GM12878 (cell line): ENCODE results near the gene DPP6. TPM values are rescaled to one million over a fixed set of nuclear protein-coding genes. Genes with fewer than 3 reads are reported as not detected.

Experiments
- BCL3 ChIP-seq: IDR thresholded peaks from 2 replicates; pipeline ENCODE4 v1.6.1; 2011; ENCODE audit warnings: borderline replicate concordance, low read depth, mild to moderate bottlenecking, moderate library complexity, low read length; ENCODE audit not compliant: insufficient read depth, poor library complexity, severe bottlenecking
- CUX1 ChIP-seq: IDR thresholded peaks from 2 replicates; pipeline ENCODE4 v1.6.1; 2012; ENCODE audit warnings: improper control_type of control experiment, low read depth, low read length; ENCODE audit not compliant: insufficient replicate concordance
- LARP7 ChIP-seq: fragments of 450-650 bp; IDR thresholded peaks from 2 replicates; pipeline ENCODE4 v1.6.1; 2017; ENCODE audit warnings: mild to moderate bottlenecking
- NFYA ChIP-seq: IDR thresholded peaks from 2 replicates; pipeline ENCODE4 v1.6.1; 2011; ENCODE audit warnings: low read depth, mild to moderate bottlenecking, low read length, improper control_type of control experiment, borderline replicate concordance
- PAX8 ChIP-seq: fragments of 450-650 bp; IDR thresholded peaks from 2 replicates; pipeline ENCODE4 v1.6.1; 2017; ENCODE audit warnings: mild to moderate bottlenecking, moderate library complexity
- POLR2A ChIP-seq: IDR thresholded peaks from 2 replicates; pipeline ENCODE4 v1.6.1; 2011; ENCODE audit warnings: low read depth, mild to moderate bottlenecking, low read length
- POLR2AphosphoS2 ChIP-seq: IDR thresholded peaks from 2 replicates; pipeline ENCODE4 v1.6.1; 2011; ENCODE audit warnings: low read depth, mild to moderate bottlenecking, low read length, improper control_type of control experiment, moderate library complexity
- POLR2AphosphoS5 ChIP-seq: IDR thresholded peaks from 2 replicates; pipeline ENCODE4 v1.6.1; 2011; ENCODE audit warnings: mild to moderate bottlenecking, low read length, inconsistent platforms
- RELA ChIP-seq: fragments of 450-650 bp; IDR thresholded peaks from 2 replicates; pipeline ENCODE4 v1.8.0; 2014; ENCODE audit warnings: borderline replicate concordance; ENCODE audit not compliant: partially characterized antibody
- SMARCA5 ChIP-seq: fragments of 450-650 bp; IDR thresholded peaks from 2 replicates; pipeline ENCODE4 v1.6.1; 2017; ENCODE audit warnings: mild to moderate bottlenecking
- polyA plus RNA-seq, 11 experiments: library from polyadenylated mRNA; depleted of rRNA in 4 of 11; unstranded in 6 of 11; stranded (reverse) in 5 of 11; fragments of >200 nt; fragmentation: Nextera tagmentation in 4 of 11; fragmentation: Illumina TruSeq in 1 of 11; extraction: Ambion mirVana in 4 of 11; extraction: Trizol in 1 of 11; gene quantifications; 1 replicate in 1 of 11; 2 replicates in 10 of 11; pipeline versions ENCODE4 v1.2.1 to v1.2.3, GENCODE V29; 2011 to 2016; ENCODE audit warnings: inconsistent platforms in 2 of 11, missing spikeins in 2 of 11, low read depth in 1 of 11
- total RNA-seq, 4 experiments: library from RNA; depleted of rRNA in 3 of 4; stranded (reverse); fragments of >200 nt in 3 of 4; fragmentation: Illumina TruSeq in 1 of 4; extraction: Trizol in 1 of 4; gene quantifications; 2 replicates each; pipeline versions ENCODE4 v1.2.1 to v1.2.3, GENCODE V29; 2013 to 2021
- TF ChIP-seq, protein P1 (sequence below): fragments of 150-350 bp; IDR thresholded peaks from 2 replicates; pipeline ENCODE4 v1.6.1; 2016; ENCODE audit warnings: low read depth, low read length
- TF ChIP-seq, protein P2 (sequence below): fragments of 450-650 bp; IDR thresholded peaks from 2 replicates; pipeline ENCODE4 v1.6.1; 2018; ENCODE audit warnings: mild to moderate bottlenecking, low read depth, moderate library complexity; ENCODE audit not compliant: partially characterized antibody

Gene DPP6
- total and polyA plus RNA-seq, 10 of the 15 experiments (the other 5 are each of a cell fraction or from before 2014, with no cell fraction given): not detected

DNA sequence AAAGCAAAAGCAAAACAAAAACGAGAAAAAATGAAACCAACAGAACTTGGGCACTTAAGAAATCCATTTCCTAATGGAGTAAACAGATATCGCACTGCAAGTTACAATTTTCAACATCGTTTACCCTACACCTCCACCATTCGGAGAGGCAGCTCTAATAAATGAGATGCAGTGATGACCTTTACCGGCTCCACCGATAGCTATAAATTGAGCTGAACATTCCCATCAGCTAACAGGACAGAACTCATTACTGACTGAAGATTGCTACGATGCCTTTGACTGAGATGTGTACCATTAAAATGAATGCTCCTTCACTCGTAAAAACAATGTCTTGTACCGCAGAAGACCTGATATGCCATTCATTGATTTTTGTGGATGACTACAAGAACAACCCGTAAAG, 465.6 kb downstream of the DPP6 start (continued):
- TF ChIP-seq, protein P1, sequence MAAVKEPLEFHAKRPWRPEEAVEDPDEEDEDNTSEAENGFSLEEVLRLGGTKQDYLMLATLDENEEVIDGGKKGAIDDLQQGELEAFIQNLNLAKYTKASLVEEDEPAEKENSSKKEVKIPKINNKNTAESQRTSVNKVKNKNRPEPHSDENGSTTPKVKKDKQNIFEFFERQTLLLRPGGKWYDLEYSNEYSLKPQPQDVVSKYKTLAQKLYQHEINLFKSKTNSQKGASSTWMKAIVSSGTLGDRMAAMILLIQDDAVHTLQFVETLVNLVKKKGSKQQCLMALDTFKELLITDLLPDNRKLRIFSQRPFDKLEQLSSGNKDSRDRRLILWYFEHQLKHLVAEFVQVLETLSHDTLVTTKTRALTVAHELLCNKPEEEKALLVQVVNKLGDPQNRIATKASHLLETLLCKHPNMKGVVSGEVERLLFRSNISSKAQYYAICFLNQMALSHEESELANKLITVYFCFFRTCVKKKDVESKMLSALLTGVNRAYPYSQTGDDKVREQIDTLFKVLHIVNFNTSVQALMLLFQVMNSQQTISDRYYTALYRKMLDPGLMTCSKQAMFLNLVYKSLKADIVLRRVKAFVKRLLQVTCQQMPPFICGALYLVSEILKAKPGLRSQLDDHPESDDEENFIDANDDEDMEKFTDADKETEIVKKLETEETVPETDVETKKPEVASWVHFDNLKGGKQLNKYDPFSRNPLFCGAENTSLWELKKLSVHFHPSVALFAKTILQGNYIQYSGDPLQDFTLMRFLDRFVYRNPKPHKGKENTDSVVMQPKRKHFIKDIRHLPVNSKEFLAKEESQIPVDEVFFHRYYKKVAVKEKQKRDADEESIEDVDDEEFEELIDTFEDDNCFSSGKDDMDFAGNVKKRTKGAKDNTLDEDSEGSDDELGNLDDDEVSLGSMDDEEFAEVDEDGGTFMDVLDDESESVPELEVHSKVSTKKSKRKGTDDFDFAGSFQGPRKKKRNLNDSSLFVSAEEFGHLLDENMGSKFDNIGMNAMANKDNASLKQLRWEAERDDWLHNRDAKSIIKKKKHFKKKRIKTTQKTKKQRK: no peak
- TF ChIP-seq LARP7 (no peak), POLR2AphosphoS2 (no peak), CUX1 (no peak), BCL3 (no peak), NFYA (no peak), PAX8 (no peak), SMARCA5 (no peak), RELA (no peak), POLR2A (no peak), POLR2AphosphoS5 (no peak)
- TF ChIP-seq, protein P2, sequence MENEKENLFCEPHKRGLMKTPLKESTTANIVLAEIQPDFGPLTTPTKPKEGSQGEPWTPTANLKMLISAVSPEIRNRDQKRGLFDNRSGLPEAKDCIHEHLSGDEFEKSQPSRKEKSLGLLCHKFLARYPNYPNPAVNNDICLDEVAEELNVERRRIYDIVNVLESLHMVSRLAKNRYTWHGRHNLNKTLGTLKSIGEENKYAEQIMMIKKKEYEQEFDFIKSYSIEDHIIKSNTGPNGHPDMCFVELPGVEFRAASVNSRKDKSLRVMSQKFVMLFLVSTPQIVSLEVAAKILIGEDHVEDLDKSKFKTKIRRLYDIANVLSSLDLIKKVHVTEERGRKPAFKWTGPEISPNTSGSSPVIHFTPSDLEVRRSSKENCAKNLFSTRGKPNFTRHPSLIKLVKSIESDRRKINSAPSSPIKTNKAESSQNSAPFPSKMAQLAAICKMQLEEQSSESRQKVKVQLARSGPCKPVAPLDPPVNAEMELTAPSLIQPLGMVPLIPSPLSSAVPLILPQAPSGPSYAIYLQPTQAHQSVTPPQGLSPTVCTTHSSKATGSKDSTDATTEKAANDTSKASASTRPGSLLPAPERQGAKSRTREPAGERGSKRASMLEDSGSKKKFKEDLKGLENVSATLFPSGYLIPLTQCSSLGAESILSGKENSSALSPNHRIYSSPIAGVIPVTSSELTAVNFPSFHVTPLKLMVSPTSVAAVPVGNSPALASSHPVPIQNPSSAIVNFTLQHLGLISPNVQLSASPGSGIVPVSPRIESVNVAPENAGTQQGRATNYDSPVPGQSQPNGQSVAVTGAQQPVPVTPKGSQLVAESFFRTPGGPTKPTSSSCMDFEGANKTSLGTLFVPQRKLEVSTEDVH: no peak
